Measurements from ENCODE around the gene FBXO2. TPM values are rescaled to one million over a fixed set of nuclear protein-coding genes. Genes with fewer than 3 reads are reported as not detected.

Gene FBXO2
- total and polyA plus RNA-seq, 9 of the 15 experiments (the other 6 are each of a cell fraction or from before 2014, with no cell fraction given): 0.04 to 1.9 (median 0.27) TPM

GRCh38 chr1:11701981-11702803, 48.0 kb upstream of the FBXO2 start (continued):
- TF ChIP-seq ARID4B (CRISPR knock-in tag; IDR thresholded peaks at IDR 0.05): no peak
- TF ChIP-seq EGR1 (conservative IDR thresholded peaks at IDR 0.05): peak; percentile 71
- TF ChIP-seq, protein P1, sequence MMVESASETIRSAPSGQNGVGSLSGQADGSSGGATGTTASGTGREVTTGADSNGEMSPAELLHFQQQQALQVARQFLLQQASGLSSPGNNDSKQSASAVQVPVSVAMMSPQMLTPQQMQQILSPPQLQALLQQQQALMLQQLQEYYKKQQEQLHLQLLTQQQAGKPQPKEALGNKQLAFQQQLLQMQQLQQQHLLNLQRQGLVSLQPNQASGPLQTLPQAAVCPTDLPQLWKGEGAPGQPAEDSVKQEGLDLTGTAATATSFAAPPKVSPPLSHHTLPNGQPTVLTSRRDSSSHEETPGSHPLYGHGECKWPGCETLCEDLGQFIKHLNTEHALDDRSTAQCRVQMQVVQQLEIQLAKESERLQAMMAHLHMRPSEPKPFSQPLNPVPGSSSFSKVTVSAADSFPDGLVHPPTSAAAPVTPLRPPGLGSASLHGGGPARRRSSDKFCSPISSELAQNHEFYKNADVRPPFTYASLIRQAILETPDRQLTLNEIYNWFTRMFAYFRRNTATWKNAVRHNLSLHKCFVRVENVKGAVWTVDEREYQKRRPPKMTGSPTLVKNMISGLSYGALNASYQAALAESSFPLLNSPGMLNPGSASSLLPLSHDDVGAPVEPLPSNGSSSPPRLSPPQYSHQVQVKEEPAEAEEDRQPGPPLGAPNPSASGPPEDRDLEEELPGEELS (CRISPR knock-in tag; IDR thresholded peaks at IDR 0.05; ENCODE audit: borderline replicate concordance): no peak
- TF ChIP-seq GTF2B (IDR thresholded peaks at IDR 0.05; ENCODE audit: extremely low read depth, insufficient read length): no peak
- TF ChIP-seq RBM15 (IDR thresholded peaks at IDR 0.05; ENCODE audit: insufficient read depth, low read length): no peak
- TF ChIP-seq ZNF668 (CRISPR knock-in tag; IDR thresholded peaks at IDR 0.05): no peak
- TF ChIP-seq, protein P2, sequence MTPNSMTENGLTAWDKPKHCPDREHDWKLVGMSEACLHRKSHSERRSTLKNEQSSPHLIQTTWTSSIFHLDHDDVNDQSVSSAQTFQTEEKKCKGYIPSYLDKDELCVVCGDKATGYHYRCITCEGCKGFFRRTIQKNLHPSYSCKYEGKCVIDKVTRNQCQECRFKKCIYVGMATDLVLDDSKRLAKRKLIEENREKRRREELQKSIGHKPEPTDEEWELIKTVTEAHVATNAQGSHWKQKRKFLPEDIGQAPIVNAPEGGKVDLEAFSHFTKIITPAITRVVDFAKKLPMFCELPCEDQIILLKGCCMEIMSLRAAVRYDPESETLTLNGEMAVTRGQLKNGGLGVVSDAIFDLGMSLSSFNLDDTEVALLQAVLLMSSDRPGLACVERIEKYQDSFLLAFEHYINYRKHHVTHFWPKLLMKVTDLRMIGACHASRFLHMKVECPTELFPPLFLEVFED (CRISPR knock-in tag; conservative IDR thresholded peaks at IDR 0.05): 0 out of 2 replicates have a peak, but pooled peaks have one; percentile 53
- no peak for TF ChIP-seq ZNF263 (CRISPR knock-in tag; IDR thresholded peaks at IDR 0.05; ENCODE audit: borderline replicate concordance)
- TF ChIP-seq, protein P3, sequence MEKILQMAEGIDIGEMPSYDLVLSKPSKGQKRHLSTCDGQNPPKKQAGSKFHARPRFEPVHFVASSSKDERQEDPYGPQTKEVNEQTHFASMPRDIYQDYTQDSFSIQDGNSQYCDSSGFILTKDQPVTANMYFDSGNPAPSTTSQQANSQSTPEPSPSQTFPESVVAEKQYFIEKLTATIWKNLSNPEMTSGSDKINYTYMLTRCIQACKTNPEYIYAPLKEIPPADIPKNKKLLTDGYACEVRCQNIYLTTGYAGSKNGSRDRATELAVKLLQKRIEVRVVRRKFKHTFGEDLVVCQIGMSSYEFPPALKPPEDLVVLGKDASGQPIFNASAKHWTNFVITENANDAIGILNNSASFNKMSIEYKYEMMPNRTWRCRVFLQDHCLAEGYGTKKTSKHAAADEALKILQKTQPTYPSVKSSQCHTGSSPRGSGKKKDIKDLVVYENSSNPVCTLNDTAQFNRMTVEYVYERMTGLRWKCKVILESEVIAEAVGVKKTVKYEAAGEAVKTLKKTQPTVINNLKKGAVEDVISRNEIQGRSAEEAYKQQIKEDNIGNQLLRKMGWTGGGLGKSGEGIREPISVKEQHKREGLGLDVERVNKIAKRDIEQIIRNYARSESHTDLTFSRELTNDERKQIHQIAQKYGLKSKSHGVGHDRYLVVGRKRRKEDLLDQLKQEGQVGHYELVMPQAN (IDR thresholded peaks at IDR 0.05; ENCODE audit: borderline replicate concordance): no peak; the same call in none of the 2 replicates
- TF ChIP-seq ETS1 (conservative IDR thresholded peaks at IDR 0.05; ENCODE audit: control insufficient read depth, low read depth, low read length): no peak
- no peak for TF ChIP-seq NFE2 (IDR thresholded peaks at IDR 0.05; ENCODE audit: low read depth)
- TF ChIP-seq NFE2L1 (tag; IDR thresholded peaks at IDR 0.05; ENCODE audit: borderline replicate concordance, low read depth): no peak
- no peak; the same call in 1 of the 2 replicates for TF ChIP-seq TAF7 (tag; IDR thresholded peaks at IDR 0.05)
- TF ChIP-seq GTF2A2 (tag; IDR thresholded peaks at IDR 0.05): no peak

Measured in K562 (cell line).